GM12878 (cell line): ENCODE results near the gene RAP2B. TPM values are rescaled to one million over a fixed set of nuclear protein-coding genes. Genes with fewer than 3 reads are reported as not detected.

ENCODE experiments used
- ATF7 ChIP-seq: fragments of 450-650 bp; IDR thresholded peaks from 2 replicates; pipeline ENCODE4 v1.6.1; 2016; ENCODE audit warnings: low read depth, mild to moderate bottlenecking
- CBFB ChIP-seq: IDR thresholded peaks from 2 replicates; pipeline ENCODE4 v1.6.1; 2016; ENCODE audit warnings: antibody characterized with exemption, low read depth
- ESRRA ChIP-seq: IDR thresholded peaks from 2 replicates; pipeline ENCODE4 v1.6.1; 2012; ENCODE audit warnings: mild to moderate bottlenecking, low read length, improper control_type of control experiment
- ETV6 ChIP-seq, 2 experiments: fragments of 450-650 bp in 1 of 2; IDR thresholded peaks in 1 of 2; conservative IDR thresholded peaks in 1 of 2; 2 replicates each; pipeline ENCODE4 v1.6.1; 2014; ENCODE audit warnings: antibody characterized with exemption in 1 of 2, borderline replicate concordance in 1 of 2, low read depth in 1 of 2, mild to moderate bottlenecking in 1 of 2, moderate library complexity in 1 of 2
- HSF1 ChIP-seq: fragments of 150-350 bp; IDR thresholded peaks from 2 replicates; pipeline ENCODE4 v1.6.1; 2014; ENCODE audit warnings: mild to moderate bottlenecking, low read depth, low read length
- IKZF1 ChIP-seq: fragments of 450-650 bp; conservative IDR thresholded peaks from 2 replicates; pipeline ENCODE4 v1.6.1; 2017; ENCODE audit warnings: antibody characterized with exemption, mild to moderate bottlenecking
- IRF3 ChIP-seq: fragments of 450-650 bp; IDR thresholded peaks from 2 replicates; pipeline ENCODE4 v1.6.1; 2014; ENCODE audit warnings: mild to moderate bottlenecking
- JUND ChIP-seq: IDR thresholded peaks from 2 replicates; pipeline ENCODE4 v1.6.1; 2012; ENCODE audit warnings: low read depth, mild to moderate bottlenecking, low read length, improper control_type of control experiment, moderate library complexity
- LARP7 ChIP-seq: fragments of 450-650 bp; IDR thresholded peaks from 2 replicates; pipeline ENCODE4 v1.6.1; 2017; ENCODE audit warnings: mild to moderate bottlenecking
- MEF2B ChIP-seq: fragments of 450-650 bp; IDR thresholded peaks from 2 replicates; pipeline ENCODE4 v1.6.1; 2018; ENCODE audit warnings: mild to moderate bottlenecking, moderate library complexity; ENCODE audit not compliant: partially characterized antibody, poor library complexity, severe bottlenecking
- MYC ChIP-seq: IDR thresholded peaks from 2 replicates; pipeline ENCODE4 v1.6.1; 2011; ENCODE audit warnings: mild to moderate bottlenecking, low read length, moderate library complexity, inconsistent platforms; ENCODE audit not compliant: insufficient read depth, insufficient replicate concordance, insufficient read length, severe bottlenecking
- NFYA ChIP-seq: IDR thresholded peaks from 2 replicates; pipeline ENCODE4 v1.6.1; 2011; ENCODE audit warnings: low read depth, mild to moderate bottlenecking, low read length, improper control_type of control experiment, borderline replicate concordance
- PML ChIP-seq: IDR thresholded peaks from 2 replicates; pipeline ENCODE4 v1.6.1; 2012; ENCODE audit warnings: low read length, inconsistent platforms
- RELB ChIP-seq: fragments of 450-650 bp; IDR thresholded peaks from 2 replicates; pipeline ENCODE4 v1.6.1; 2017; ENCODE audit warnings: low read depth, mild to moderate bottlenecking, moderate library complexity
- RFX5 ChIP-seq: IDR thresholded peaks from 2 replicates; pipeline ENCODE4 v1.6.1; 2011; ENCODE audit warnings: low read depth, low read length, improper control_type of control experiment
- RUNX3 ChIP-seq: IDR thresholded peaks from 2 replicates; pipeline ENCODE4 v1.6.1; 2012; ENCODE audit warnings: low read length, inconsistent platforms
- SMAD5 ChIP-seq: IDR thresholded peaks from 2 replicates; pipeline ENCODE4 v1.6.1; 2016; ENCODE audit warnings: antibody characterized with exemption, low read depth
- SMARCA5 ChIP-seq: fragments of 450-650 bp; IDR thresholded peaks from 2 replicates; pipeline ENCODE4 v1.6.1; 2017; ENCODE audit warnings: mild to moderate bottlenecking
- SP1 ChIP-seq: IDR thresholded peaks from one replicate; pipeline ENCODE4 v1.6.1; 2011; ENCODE audit warnings: low read depth, low read length
- SRF ChIP-seq, 2 experiments: IDR thresholded peaks; 2 replicates each; pipeline ENCODE4 v1.6.1; 2011; ENCODE audit warnings: low read depth in 2 of 2, low read length in 2 of 2, mild to moderate bottlenecking in 1 of 2, moderate library complexity in 1 of 2
- TARDBP ChIP-seq: IDR thresholded peaks from 2 replicates; pipeline ENCODE4 v1.6.1; 2016; ENCODE audit warnings: borderline replicate concordance
- polyA plus RNA-seq, 11 experiments: library from polyadenylated mRNA; depleted of rRNA in 4 of 11; unstranded in 6 of 11; stranded (reverse) in 5 of 11; fragments of >200 nt; fragmentation: Nextera tagmentation in 4 of 11; fragmentation: Illumina TruSeq in 1 of 11; extraction: Ambion mirVana in 4 of 11; extraction: Trizol in 1 of 11; gene quantifications; 1 replicate in 1 of 11; 2 replicates in 10 of 11; pipeline versions ENCODE4 v1.2.1 to v1.2.3, GENCODE V29; 2011 to 2016; ENCODE audit warnings: inconsistent platforms in 2 of 11, missing spikeins in 2 of 11, low read depth in 1 of 11
- total RNA-seq, 4 experiments: library from RNA; depleted of rRNA in 3 of 4; stranded (reverse); fragments of >200 nt in 3 of 4; fragmentation: Illumina TruSeq in 1 of 4; extraction: Trizol in 1 of 4; gene quantifications; 2 replicates each; pipeline versions ENCODE4 v1.2.1 to v1.2.3, GENCODE V29; 2013 to 2021
- TF ChIP-seq, protein P1 (sequence below): IDR thresholded peaks from 2 replicates; pipeline ENCODE4 v1.6.1; 2012; ENCODE audit warnings: mild to moderate bottlenecking, low read depth, low read length

RAP2B gene
- total and polyA plus RNA-seq, 10 of the 15 experiments (the other 5 are each of a cell fraction or from before 2014, with no cell fraction given), result 5.9 to 21.3 (median 12.0) TPM

DNA sequence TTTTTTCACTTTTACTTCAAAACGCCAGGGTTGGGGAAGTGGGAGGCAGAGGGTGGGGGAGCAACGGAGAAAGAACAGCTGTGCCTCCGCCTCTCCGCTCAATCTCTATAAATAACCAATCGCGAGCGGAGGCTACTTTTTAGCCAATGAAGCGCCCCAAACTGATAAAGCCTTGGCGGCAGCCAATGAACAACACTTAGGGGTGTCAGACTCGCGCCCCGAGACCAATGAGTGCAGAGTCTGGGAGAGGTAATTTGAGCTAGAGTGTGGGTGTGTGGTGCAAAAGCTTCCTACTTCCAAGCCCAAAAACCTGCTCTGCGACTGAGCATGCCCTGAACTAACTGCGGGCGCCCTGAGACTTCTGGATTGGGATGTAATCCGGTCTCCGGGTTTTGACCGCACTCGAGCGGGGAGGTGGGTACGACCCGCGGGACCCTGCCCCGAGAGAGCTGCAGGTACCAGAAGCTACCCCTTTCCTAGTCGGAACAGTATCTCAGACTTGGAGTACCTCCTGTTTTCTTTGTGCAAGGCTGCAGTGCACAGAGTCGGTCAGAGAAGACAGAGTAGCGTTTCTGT lies 800 bp upstream of the RAP2B start (continued):
- no peak for TF ChIP-seq HSF1
- peak; percentile 18 for TF ChIP-seq MEF2B
- no peak for TF ChIP-seq SRF (IDR thresholded peaks at IDR 0.05; ENCODE audit: low read depth in 2 of 2, low read length in 2 of 2)
- no peak for TF ChIP-seq MYC
- TF ChIP-seq SMARCA5, result 0 out of 2 replicates have a peak, but pooled peaks have one; percentile 48
- TF ChIP-seq, protein P1, sequence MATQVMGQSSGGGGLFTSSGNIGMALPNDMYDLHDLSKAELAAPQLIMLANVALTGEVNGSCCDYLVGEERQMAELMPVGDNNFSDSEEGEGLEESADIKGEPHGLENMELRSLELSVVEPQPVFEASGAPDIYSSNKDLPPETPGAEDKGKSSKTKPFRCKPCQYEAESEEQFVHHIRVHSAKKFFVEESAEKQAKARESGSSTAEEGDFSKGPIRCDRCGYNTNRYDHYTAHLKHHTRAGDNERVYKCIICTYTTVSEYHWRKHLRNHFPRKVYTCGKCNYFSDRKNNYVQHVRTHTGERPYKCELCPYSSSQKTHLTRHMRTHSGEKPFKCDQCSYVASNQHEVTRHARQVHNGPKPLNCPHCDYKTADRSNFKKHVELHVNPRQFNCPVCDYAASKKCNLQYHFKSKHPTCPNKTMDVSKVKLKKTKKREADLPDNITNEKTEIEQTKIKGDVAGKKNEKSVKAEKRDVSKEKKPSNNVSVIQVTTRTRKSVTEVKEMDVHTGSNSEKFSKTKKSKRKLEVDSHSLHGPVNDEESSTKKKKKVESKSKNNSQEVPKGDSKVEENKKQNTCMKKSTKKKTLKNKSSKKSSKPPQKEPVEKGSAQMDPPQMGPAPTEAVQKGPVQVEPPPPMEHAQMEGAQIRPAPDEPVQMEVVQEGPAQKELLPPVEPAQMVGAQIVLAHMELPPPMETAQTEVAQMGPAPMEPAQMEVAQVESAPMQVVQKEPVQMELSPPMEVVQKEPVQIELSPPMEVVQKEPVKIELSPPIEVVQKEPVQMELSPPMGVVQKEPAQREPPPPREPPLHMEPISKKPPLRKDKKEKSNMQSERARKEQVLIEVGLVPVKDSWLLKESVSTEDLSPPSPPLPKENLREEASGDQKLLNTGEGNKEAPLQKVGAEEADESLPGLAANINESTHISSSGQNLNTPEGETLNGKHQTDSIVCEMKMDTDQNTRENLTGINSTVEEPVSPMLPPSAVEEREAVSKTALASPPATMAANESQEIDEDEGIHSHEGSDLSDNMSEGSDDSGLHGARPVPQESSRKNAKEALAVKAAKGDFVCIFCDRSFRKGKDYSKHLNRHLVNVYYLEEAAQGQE, result no peak
- peak; percentile 80; the same call in 1 of the 2 replicates for TF ChIP-seq IRF3
- TF ChIP-seq IKZF1, result no peak
- TF ChIP-seq SMAD5, result no peak; the same call in 1 of the 2 replicates
- TF ChIP-seq ATF7, result no peak
- peak; percentile 47 for TF ChIP-seq NFYA
- TF ChIP-seq LARP7, result no peak
- no peak for TF ChIP-seq JUND
- TF ChIP-seq TARDBP, result 0 out of 2 replicates have a peak, but pooled peaks have one; percentile 5
- peak; percentile 89 for TF ChIP-seq RFX5
- peak; percentile 51; the same call in 1 of the 2 replicates for TF ChIP-seq CBFB
- no peak for TF ChIP-seq ESRRA
- 0 out of 2 replicates have a peak, but pooled peaks have one; percentile 45 for TF ChIP-seq PML
- TF ChIP-seq SP1, result peak; percentile 94
- TF ChIP-seq RUNX3, result peak; percentile 85
- TF ChIP-seq ETV6 (conservative IDR thresholded peaks at IDR 0.05 in 1 of 2, IDR thresholded peaks at IDR 0.05 in 1 of 2; ENCODE audit: borderline replicate concordance in 1 of 2, low read depth in 1 of 2), result 0 out of 4 replicates have a peak, but pooled peaks of 1 of the 2 experiments have one; percentile 21
- TF ChIP-seq RELB, result peak; percentile 61; the same call in 1 of the 2 replicates
